H1 (cell line): ENCODE data around the gene DOCK3. TPM values are rescaled to one million over a fixed set of nuclear protein-coding genes. Genes with fewer than 3 reads are reported as not detected.

Experiments
- MAX ChIP-seq: IDR thresholded peaks from 2 replicates; pipeline ENCODE4 v1.6.1; 2012; ENCODE audit warnings: inconsistent platforms
- polyA plus RNA-seq, 7 experiments: library from polyadenylated mRNA; depleted of rRNA in 3 of 7; stranded (reverse) in 5 of 7; unstranded in 2 of 7; fragments of >200 nt in 5 of 7; fragments of 200-250 nt in 2 of 7; gene quantifications; 1 replicate in 5 of 7; 2 replicates in 1 of 7; 4 replicates in 1 of 7; pipeline versions ENCODE4 v1.2.1 to v1.2.3, GENCODE V29; 2011 to 2013; ENCODE audit warnings: missing spikeins in 2 of 7, mixed read lengths in 2 of 7
- total RNA-seq: library from RNA; stranded (reverse); fragmentation: NEBNext Ultra II Directional; extraction: Animal tissue kit (Norgen Biotek cat#: 25700); gene quantifications from 2 replicates; pipeline ENCODE4 v1.2.1, GENCODE V29; 2021

DOCK3 gene
- total and polyA plus RNA-seq, 2 of the 8 experiments (the other 6 are each of a cell fraction or from before 2014, with no cell fraction given): 2.7 to 5.0 TPM

- no peak for TF ChIP-seq MAX
These were observed 463.0 kb downstream of the DOCK3 start (continued) for GRCh38 chr3:51137715-51138114.
